Stimulated activated effector memory CD8-positive, alpha-beta T cell treated with anti-CD3 and anti-CD28 coated beads, Interleukin-12 subunit alpha, Interleukin-12 subunit beta, amount 100 ng/mL, for 72 hours (primary cell): Measurements from ENCODE around the gene NEU4.
"Not testable (repeated sequence)": the region's sequence is repeated elsewhere in the genome, so short reads cannot be mapped to it uniquely, and the experiment has no call there.

Experiments
- ATAC-seq: fragments of 150-1000 bp; cut with Tn5 transposase; 2 replicates; pipeline ENCODE4 v1.10.0; 2021
- DNase-seq, 2 donors: peaks; one replicate each; pipeline ENCODE4 v3.0.0; 2021 to 2022; ENCODE audit warnings: low spot score in 2 of 2
- H3K27ac Mint-ChIP-seq: one replicate; pipeline ENCODE4 v1.8.0; 2022; ENCODE audit warnings: mild to moderate bottlenecking, mixed read lengths
- H3K36me3 Mint-ChIP-seq: one replicate; pipeline ENCODE4 v1.8.0; 2022; ENCODE audit warnings: mild to moderate bottlenecking, mixed read lengths
- H3K4me1 Mint-ChIP-seq: one replicate; pipeline ENCODE4 v1.8.0; 2022; ENCODE audit warnings: mixed read lengths
- H3K4me3 Mint-ChIP-seq: one replicate; pipeline ENCODE4 v1.8.0; 2022; ENCODE audit warnings: mild to moderate bottlenecking, mixed read lengths
- H3K9me3 Mint-ChIP-seq: one replicate; pipeline ENCODE4 v1.8.0; 2022; ENCODE audit warnings: mixed read lengths

Gene NEU4

DNA sequence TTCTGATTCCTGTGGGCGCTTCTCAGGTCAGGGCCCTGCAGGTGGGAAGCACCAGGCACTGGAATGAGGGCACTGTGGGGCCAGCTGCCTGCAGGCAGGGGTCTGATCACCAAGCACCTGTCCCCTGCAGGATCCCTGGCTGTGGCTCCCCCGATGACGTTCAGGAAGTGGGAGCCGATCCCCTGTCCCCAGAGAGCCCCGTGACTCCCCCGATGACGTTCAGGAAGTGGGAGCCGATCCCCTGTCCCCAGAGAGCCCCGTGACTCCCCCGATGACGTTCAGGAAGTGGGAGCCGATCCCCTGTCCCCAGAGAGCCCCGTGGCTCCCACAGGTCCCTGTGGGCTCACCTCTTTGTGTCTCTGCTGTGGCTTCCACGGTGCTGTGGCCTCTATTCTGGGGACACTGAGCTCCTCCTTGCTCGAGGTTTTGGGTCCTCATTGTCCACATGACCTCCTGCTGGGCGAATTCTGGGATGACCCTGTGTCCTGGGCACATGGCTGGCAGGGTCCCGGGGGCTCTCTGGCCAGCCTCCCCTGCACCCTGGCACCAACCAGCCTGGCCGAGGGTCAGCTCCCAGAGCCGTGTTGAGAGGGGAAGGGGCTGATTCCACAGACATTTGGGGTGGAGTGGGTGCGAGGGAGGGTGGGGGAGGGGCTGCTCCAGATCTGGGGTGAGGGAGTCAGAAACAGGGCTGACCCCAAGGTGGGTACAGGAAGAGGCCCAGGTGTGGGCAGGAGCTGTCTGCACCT lies 4.8 kb downstream of the NEU4 start:
- ATAC-seq (peak; percentile 29), DNase-seq (peak in 1 of 2 donors; percentile 47)
- H3K27ac Mint-ChIP-seq = no peak overlapping the region
- peaks cover 17% of the 10 kb centered on the region for H3K4me1 Mint-ChIP-seq
- H3K9me3 Mint-ChIP-seq = no peaks in the 10 kb centered on the region
- H3K4me3 Mint-ChIP-seq = peak overlapping the region; percentile 18
- H3K36me3 Mint-ChIP-seq = no peaks in the 10 kb centered on the region

DNA sequence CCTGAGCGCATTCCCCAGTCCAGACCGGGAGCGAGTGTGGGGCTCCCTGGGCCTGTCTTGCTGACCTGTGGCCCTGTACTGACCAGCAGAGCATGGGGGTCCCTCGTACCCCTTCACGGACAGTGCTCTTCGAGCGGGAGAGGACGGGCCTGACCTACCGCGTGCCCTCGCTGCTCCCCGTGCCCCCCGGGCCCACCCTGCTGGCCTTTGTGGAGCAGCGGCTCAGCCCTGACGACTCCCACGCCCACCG lies 5.3 kb downstream of the NEU4 start:
- DNase-seq (peak in 1 of 2 donors; percentile 44), ATAC-seq (no peak)
- Mint-ChIP-seq H3K27ac (no peak overlapping the region), H3K9me3 (no peaks in the 10 kb centered on the region), H3K36me3 (no peaks in the 10 kb centered on the region), H3K4me1 (peaks cover 17% of the 10 kb centered on the region), H3K4me3 (no peak overlapping the region)

DNA sequence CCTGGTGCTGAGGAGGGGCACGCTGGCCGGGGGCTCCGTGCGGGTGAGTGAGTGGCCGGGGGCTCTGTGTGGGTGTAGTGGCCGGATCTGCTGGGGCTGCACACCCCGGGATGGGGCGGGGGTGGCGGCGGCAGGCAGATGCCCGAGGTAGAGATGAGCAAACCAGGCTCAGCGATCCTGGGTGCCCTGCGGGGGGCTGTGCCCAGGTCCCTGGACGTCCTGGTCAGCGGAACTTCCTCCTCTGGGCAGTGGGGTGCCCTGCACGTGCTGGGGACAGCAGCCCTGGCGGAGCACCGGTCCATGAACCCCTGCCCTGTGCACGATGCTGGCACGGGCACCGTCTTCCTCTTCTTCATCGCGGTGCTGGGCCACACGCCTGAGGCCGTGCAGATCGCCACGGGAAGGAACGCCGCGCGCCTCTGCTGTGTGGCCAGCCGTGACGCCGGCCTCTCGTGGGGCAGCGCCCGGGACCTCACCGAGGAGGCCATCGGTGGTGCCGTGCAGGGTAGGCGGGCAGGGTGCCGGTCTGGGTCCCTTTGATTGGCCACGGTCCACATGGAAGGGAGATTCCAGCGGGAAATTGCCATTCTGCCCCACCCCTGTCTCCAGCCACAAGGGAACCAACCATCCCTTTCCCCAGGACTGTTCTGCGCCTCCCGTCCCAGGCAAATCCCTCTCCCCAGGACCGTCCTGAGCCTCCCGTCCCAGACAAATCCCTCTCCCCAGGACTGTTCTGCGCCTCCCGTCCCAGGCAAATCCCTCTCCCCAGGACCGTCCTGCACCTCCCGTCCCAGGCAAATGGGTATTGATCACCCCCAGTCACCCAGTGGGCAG lies 5.9 kb downstream of the NEU4 start:
- Mint-ChIP-seq H3K36me3 (no peaks in the 10 kb centered on the region), H3K4me1 (peaks cover 17% of the 10 kb centered on the region), H3K27ac (peak overlapping the region; percentile 58), H3K9me3 (no peaks in the 10 kb centered on the region), H3K4me3 (no peak overlapping the region)
- DNase-seq = peak in 1 of 2 donors; percentile 46
- no peak for ATAC-seq

DNA sequence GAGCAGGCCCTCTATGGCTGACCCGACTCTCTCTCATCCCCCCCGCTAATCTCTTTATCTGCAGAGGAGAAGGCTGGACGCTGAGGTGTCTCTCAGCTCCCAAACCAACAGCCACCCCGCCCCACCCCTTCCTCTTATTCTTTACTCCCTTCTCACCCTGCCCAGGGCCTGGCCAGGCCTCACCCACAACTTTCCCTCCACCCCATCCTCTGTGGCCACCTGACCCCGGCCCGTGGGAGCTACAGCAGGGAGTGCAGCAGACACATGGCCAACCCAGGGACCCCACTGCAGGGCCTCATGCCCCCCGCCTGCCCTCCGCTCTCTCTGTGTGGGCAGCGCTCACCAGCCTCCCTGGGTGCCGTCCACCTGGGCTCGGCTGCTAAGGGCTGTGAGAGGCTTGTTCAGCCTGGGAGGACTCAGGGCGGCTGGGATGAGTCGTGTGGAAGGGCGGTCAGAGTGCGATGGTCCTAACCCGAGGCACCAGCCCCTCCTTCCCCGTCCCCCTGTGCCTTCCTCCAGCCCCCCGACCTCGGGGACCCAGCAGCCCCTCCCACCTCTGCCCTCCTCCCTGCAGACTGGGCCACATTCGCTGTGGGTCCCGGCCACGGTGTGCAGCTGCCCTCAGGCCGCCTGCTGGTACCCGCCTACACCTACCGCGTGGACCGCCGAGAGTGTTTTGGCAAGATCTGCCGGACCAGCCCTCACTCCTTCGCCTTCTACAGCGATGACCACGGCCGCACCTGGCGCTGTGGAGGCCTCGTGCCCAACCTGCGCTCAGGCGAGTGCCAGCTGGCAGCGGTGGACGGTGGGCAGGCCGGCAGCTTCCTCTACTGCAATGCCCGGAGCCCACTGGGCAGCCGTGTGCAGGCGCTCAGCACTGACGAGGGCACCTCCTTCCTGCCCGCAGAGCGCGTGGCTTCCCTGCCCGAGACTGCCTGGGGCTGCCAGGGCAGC lies 6.8 kb downstream of the NEU4 start:
- ATAC-seq (no peak), DNase-seq (peak in 1 of 2 donors; percentile 46)
- Mint-ChIP-seq H3K36me3 (no peaks in the 10 kb centered on the region), H3K27ac (peak overlapping the region; percentile 58), H3K9me3 (no peaks in the 10 kb centered on the region), H3K4me1 (peaks cover 17% of the 10 kb centered on the region), H3K4me3 (no peak overlapping the region)

DNA sequence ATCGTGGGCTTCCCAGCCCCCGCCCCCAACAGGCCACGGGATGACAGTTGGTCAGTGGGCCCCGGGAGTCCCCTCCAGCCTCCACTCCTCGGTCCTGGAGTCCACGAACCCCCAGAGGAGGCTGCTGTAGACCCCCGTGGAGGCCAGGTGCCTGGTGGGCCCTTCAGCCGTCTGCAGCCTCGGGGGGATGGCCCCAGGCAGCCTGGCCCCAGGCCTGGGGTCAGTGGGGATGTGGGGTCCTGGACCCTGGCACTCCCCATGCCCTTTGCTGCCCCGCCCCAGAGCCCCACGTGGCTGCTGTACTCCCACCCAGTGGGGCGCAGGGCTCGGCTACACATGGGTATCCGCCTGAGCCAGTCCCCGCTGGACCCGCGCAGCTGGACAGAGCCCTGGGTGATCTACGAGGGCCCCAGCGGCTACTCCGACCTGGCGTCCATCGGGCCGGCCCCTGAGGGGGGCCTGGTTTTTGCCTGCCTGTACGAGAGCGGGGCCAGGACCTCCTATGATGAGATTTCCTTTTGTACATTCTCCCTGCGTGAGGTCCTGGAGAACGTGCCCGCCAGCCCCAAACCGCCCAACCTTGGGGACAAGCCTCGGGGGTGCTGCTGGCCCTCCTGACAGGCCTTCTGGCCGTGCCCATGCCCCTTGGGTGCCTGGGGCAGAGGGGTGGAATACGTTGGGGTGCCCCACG lies 7.6 kb downstream of the NEU4 start:
- Mint-ChIP-seq H3K36me3 (no peaks in the 10 kb centered on the region), H3K9me3 (no peaks in the 10 kb centered on the region), H3K4me3 (no peak overlapping the region), H3K27ac (no peak overlapping the region), H3K4me1 (peaks cover 23% of the 10 kb centered on the region)
- no peak for ATAC-seq
- DNase-seq = peak in 1 of 2 donors; percentile 46

DNA sequence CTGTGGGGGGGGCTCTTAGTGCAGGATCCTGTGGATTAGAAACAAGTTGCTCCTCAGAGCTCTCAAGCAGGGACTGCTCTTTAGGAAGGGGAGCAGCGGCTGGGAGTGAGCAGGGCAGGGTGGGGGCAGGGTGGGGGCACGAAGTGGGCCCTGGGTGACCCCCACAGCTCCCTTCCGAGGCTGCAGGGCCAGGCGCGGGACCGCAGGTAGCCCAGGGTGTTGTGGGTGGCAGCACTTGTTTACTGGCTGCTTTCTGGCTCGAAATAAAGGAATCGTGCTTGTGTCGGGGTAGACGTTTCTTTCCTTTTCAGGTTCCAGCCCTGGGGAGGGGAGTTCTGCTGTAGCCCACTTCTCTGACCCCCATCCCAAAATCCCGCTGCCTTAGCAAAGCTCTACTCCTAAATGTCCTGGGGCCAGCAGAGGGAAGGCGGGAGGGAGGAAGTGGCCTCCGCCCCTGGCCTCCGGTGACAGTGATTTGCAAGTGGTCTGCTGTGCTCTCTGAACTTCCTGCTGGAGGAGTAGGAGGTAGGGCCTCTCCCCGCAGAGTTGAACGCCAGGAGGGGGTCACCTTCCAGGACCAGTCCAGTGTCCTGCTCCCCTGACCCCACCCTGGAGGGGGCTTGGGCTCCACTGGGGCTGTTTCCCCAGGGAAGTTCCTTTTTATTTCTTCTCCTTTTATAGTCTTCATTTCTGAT lies 8.3 kb downstream of the NEU4 start:
- Mint-ChIP-seq H3K36me3 (no peaks in the 10 kb centered on the region), H3K27ac (peak overlapping the region; percentile 88), H3K4me3 (peak overlapping the region; percentile 62), H3K9me3 (no peaks in the 10 kb centered on the region), H3K4me1 (peaks cover 27% of the 10 kb centered on the region)
- ATAC-seq = peak; percentile 45
- peak in 1 of 2 donors; percentile 52 for DNase-seq

DNA sequence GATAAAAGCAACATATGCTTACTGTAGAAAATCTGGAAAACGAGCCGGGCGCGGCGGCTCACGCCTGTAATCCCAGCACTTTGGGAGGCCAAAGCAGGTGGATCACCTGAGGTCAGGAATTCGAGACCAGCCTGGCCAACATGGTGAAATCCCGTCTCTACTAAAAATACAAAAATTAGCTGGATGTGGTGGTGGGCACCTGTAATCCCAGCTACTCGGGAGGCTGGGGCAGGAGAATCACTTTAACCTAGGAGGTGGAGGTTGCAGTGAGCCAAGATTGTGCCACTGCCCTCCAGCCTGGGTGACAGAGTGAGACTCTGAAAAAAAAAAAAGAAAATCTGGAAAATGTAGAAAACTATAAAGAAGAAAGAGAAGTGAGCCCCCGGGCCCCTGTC lies 8.8 kb downstream of the NEU4 start:
- H3K36me3 Mint-ChIP-seq, ATAC-seq, DNase-seq, H3K9me3 Mint-ChIP-seq: not testable (repeated sequence)
- H3K27ac Mint-ChIP-seq = peak overlapping the region; percentile 88
- H3K4me1 Mint-ChIP-seq = peaks cover 32% of the 10 kb centered on the region
- H3K4me3 Mint-ChIP-seq = peak overlapping the region; percentile 62

DNA sequence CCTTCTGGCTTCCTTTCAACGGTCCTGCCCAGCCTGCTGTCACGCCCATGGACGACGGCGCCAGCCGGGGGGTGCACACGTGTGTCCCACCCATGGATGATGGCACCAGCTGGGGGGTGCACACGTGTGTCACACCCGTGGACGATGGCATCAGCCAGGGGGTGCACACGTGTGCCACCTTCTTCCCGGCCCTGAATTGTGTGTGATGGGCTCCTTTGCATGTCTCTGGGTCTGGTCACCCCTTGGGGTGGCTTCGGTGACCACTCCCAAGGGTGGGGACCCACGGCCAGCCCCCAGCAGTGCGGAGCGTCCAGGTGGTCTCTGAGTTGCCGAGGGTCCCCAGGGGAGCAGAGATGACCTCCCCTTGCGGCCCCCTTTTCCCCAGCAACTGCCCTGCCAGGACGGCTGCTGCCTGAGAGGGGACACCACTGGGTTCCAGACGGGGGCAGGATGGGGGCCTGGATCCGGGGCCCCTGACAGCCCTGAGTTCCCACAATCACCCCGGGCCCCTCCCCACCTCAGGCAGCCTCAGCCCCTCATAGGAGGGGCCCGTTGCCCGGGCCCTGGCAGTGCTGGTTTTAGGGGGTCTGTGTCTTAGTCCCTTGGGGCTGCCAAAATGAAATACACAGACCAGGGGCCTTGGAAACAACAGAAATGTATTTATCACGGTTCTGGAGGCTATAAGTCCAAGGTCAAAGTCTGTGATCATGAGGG lies 9.4 kb downstream of the NEU4 start:
- Mint-ChIP-seq H3K36me3 (peaks cover 2% of the 10 kb centered on the region), H3K4me1 (peaks cover 38% of the 10 kb centered on the region), H3K27ac (no peak overlapping the region), H3K9me3 (no peaks in the 10 kb centered on the region), H3K4me3 (no peak overlapping the region)
- no peak for ATAC-seq
- DNase-seq = no peak

DNA sequence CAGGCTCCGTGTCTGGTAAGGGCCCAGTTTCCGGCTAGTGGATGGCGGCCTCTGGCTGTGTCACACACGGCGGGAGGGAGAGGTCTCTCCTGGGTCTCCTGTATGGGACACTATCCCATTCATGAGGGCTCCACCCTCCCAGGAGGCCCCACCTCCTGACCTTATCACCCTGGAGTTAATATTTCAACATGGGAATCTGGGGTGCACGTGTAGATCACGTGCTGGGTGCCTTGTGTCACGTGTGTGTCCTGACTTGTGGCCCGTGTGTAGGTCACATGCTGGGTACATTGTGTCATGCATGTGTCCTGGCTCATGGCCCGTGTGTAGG lies 9.9 kb downstream of the NEU4 start:
- H3K9me3 Mint-ChIP-seq = peaks cover 4% of the 10 kb centered on the region
- no peak overlapping the region for H3K27ac Mint-ChIP-seq
- peaks cover 7% of the 10 kb centered on the region for H3K36me3 Mint-ChIP-seq

DNA sequence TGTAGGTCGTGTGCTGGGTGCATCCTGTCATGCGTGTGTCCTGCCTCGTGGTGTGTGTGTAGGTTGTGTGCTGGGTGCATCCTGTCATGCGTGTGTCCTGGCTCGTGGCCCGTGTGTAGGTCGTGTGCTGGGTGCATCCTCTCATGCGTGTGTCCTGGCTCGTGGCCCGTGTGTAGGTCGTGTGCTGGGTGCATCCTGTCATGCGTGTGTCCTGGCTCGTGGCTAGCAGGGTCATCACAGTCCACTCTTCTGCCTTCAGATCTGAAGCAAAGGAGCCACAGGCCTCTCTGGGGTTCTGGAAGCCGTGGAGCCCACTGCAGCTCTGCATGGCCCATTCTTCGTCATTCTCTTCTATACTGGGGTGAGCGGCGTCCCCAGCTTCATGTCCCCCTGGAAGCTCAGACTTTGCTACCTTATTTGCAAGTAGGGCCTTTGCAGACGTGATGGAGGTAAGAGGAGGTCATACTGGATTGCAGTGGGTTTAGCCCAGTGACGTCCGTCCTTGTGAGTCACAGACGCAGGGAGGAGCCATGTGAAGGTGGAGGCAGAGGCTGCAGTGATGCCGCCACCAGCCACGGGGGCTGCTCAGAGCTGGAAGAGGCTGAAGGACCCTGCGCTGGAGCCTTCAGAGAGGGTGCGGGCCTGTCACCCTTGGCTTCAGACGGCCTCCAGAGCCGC lies 11.1 kb downstream of the NEU4 start:
- H3K27ac Mint-ChIP-seq, H3K4me3 Mint-ChIP-seq, ATAC-seq, DNase-seq, H3K9me3 Mint-ChIP-seq: not testable (repeated sequence)
- H3K4me1 Mint-ChIP-seq = peaks cover 48% of the 10 kb centered on the region
- peaks cover 15% of the 10 kb centered on the region for H3K36me3 Mint-ChIP-seq

More for the DNA sequence above, 9.9 kb downstream of the NEU4 start:
- peaks cover 43% of the 10 kb centered on the region for H3K4me1 Mint-ChIP-seq
- DNase-seq = no peak
- no peak for ATAC-seq
- no peak overlapping the region for H3K4me3 Mint-ChIP-seq

DNA sequence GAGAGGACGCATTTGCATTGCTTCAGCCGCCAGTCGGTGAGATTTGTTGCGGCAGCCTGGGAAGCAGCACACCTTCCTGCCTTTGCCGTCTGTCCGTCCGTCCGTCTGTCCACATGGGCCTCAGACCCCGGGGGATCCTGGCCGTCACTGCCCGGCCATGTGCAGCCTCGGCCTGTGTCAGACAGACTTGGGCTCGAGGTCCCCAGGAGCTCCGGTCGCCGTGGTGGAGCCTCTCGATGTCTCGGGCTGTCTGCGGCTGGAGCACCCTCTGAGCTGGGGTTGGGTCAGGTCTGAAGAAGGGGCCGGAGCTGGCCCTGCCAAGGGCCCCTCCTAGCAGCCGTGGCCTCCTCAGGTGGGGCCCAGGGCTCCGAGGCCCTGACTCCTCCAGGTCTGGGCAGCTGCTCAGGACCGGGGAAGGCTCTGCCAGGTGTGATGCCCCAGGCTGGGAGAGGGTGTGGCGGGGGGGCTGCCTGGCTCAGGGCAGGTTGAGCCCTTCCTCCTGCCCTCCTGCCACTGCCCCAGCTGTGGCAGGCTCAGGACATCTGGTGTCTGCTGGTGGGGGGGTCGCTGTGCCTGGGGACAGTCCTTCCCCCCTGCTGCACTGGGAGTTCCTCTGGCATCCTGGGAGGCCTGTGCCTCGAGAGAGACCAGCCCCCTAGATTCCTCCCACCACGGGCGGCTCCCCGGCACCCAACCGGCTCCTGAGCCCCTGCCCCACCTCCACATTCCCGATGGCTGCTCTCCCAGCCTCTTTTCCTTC lies 11.8 kb downstream of the NEU4 start:
- no peak for ATAC-seq
- H3K27ac Mint-ChIP-seq = peak overlapping the region; percentile 90

DNA sequence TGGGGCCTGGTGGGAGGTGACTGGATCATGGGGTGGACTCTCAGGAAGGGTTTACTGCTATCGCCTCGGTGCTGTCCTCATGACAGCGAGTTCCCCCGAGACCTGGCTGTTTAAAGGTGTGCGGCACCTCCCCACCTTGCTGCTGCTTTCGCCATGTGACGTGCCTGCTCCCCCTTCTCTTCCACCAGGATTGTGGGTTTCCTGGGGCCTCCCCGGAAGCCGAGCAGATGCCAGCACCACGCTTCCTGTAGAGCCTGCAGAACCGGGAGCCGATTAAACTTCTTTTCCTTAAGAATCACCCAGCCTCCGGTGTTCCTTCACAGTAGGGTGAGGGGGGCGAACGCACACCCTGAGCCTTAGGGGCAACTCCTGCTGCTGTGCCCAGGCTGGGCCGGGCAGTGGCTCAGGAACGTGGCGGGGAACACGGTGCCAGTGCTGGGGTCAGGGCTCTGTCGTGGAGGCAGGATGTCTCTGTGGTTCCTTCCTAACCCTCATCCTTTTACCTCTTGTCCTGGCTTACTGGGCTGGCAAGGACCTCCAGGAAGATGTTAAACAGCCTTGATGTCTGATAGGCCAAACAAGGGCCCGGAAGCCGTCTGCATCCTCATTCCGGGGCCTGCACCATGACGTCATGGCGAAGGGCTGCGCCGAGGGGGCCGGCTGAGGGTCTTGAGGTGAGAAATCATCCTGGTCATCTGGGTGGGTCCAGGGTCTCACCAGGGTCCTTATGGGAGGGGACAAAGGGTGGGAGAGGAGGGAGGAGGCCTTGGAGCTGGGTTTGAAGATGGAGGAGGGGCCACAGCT lies 12.7 kb downstream of the NEU4 start:
- ATAC-seq = no peak
- Mint-ChIP-seq H3K27ac (peak overlapping the region; percentile 90), H3K9me3 (peaks cover 4% of the 10 kb centered on the region), H3K36me3 (peaks cover 15% of the 10 kb centered on the region), H3K4me3 (peak overlapping the region; percentile 44), H3K4me1 (peaks cover 44% of the 10 kb centered on the region)
- no peak for DNase-seq

More for the DNA sequence above, 11.8 kb downstream of the NEU4 start:
- Mint-ChIP-seq H3K9me3 (peaks cover 4% of the 10 kb centered on the region), H3K4me3 (peak overlapping the region; percentile 44), H3K4me1 (peaks cover 44% of the 10 kb centered on the region), H3K36me3 (peaks cover 15% of the 10 kb centered on the region)
- DNase-seq = peak in 1 of 2 donors; percentile 45
